H9 (cell line): ENCODE results near the gene PLAU. TPM values are rescaled to one million over a fixed set of nuclear protein-coding genes. Genes with fewer than 3 reads are reported as not detected.

Experiments used
- DNase-seq: peaks from one replicate; pipeline ENCODE4 v3.0.0-alpha.2; 2017
- H2AFZ ChIP-seq: one replicate; pipeline ENCODE4 v1.6.1; 2013; ENCODE audit warnings: mild to moderate bottlenecking, low read length, control low read depth, moderate library complexity
- H2AK5ac ChIP-seq: 2 replicates; pipeline ENCODE4 v1.6.1; 2013; ENCODE audit warnings: low read length, control low read depth, mixed read lengths; ENCODE audit not compliant: insufficient read length
- H2BK120ac ChIP-seq: one replicate; pipeline ENCODE4 v1.6.1; 2013; ENCODE audit warnings: low read depth, mild to moderate bottlenecking, low read length, control low read depth, inconsistent platforms; ENCODE audit not compliant: poor library complexity, severe bottlenecking
- H2BK12ac ChIP-seq: 2 replicates; pipeline ENCODE4 v1.6.1; 2013; ENCODE audit warnings: low read length, control low read depth, mixed read lengths, low read depth; ENCODE audit not compliant: insufficient read length
- H2BK15ac ChIP-seq: 2 replicates; pipeline ENCODE4 v1.6.1; 2013; ENCODE audit warnings: low read depth, low read length, control low read depth
- H2BK20ac ChIP-seq: one replicate; pipeline ENCODE4 v1.6.1; 2013; ENCODE audit warnings: low read depth, mild to moderate bottlenecking, low read length, control low read depth, inconsistent platforms; ENCODE audit not compliant: poor library complexity, severe bottlenecking
- H2BK5ac ChIP-seq: 2 replicates; pipeline ENCODE4 v1.6.1; 2013; ENCODE audit warnings: low read length, control low read depth, mixed read lengths; ENCODE audit not compliant: insufficient read length
- H3K14ac ChIP-seq: 2 replicates; pipeline ENCODE4 v1.6.1; 2013; ENCODE audit warnings: low read length, control low read depth; ENCODE audit not compliant: insufficient read depth
- H3K18ac ChIP-seq: 2 replicates; pipeline ENCODE4 v1.6.1; 2013; ENCODE audit warnings: low read depth, mild to moderate bottlenecking, mixed read lengths, low read length, control low read depth; ENCODE audit not compliant: insufficient read length
- H3K23ac ChIP-seq: 2 replicates; pipeline ENCODE4 v1.6.1; 2013; ENCODE audit warnings: low read length, control low read depth, mixed read lengths, low read depth; ENCODE audit not compliant: insufficient read length
- H3K23me2 ChIP-seq: 2 replicates; pipeline ENCODE4 v1.6.1; 2013; ENCODE audit warnings: low read depth, mild to moderate bottlenecking, mixed read lengths, low read length, control low read depth; ENCODE audit not compliant: insufficient read length, poor library complexity, severe bottlenecking
- H3K27ac ChIP-seq: 2 replicates; pipeline ENCODE4 v1.5.1; 2013; ENCODE audit warnings: low read length, control low read depth, mixed read lengths, low read depth; ENCODE audit not compliant: insufficient read length
- H3K27me3 ChIP-seq: 2 replicates; pipeline ENCODE4 v1.6.1; 2013; ENCODE audit warnings: low read length, control low read depth, inconsistent platforms; ENCODE audit not compliant: insufficient read depth
- H3K4ac ChIP-seq: 2 replicates; pipeline ENCODE4 v1.6.1; 2013; ENCODE audit warnings: low read depth, mild to moderate bottlenecking, control low read depth, inconsistent platforms, low read length, moderate library complexity
- H3K4me1 ChIP-seq: 2 replicates; pipeline ENCODE4 v1.6.1; 2013; ENCODE audit warnings: low read length, control low read depth, inconsistent platforms; ENCODE audit not compliant: insufficient read depth
- H3K4me2 ChIP-seq: 2 replicates; pipeline ENCODE4 v1.6.1; 2013; ENCODE audit warnings: low read length, control low read depth, mixed read lengths; ENCODE audit not compliant: insufficient read length, insufficient read depth
- H3K56ac ChIP-seq: 2 replicates; pipeline ENCODE4 v1.6.1; 2013; ENCODE audit warnings: low read depth, mild to moderate bottlenecking, mixed read lengths, low read length, control low read depth; ENCODE audit not compliant: insufficient read length
- H3K79me1 ChIP-seq: 2 replicates; pipeline ENCODE4 v1.6.1; 2013; ENCODE audit warnings: low read depth, mild to moderate bottlenecking, moderate library complexity, low read length, control low read depth, inconsistent platforms; ENCODE audit not compliant: insufficient read depth, poor library complexity, severe bottlenecking
- H3K79me2 ChIP-seq: 2 replicates; pipeline ENCODE4 v1.6.1; 2013; ENCODE audit warnings: low read length, control low read depth, inconsistent platforms; ENCODE audit not compliant: insufficient read depth
- H3K9ac ChIP-seq: 2 replicates; pipeline ENCODE4 v1.6.1; 2013; ENCODE audit warnings: low read length, control low read depth, mixed read lengths; ENCODE audit not compliant: insufficient read length; ENCODE audit errors: extremely low read depth
- H3K9me3 ChIP-seq: one replicate; pipeline ENCODE4 v1.6.1; 2013; ENCODE audit warnings: low read depth, low read length, inconsistent platforms; ENCODE audit not compliant: control insufficient read depth
- H3T11ph ChIP-seq: one replicate; pipeline ENCODE4 v1.6.1; 2013; ENCODE audit warnings: mild to moderate bottlenecking, low read length, control low read depth, inconsistent platforms
- H4K20me1 ChIP-seq: one replicate; pipeline ENCODE4 v1.6.1; 2013; ENCODE audit not compliant: control insufficient read depth, insufficient read length, insufficient read depth
- H4K5ac ChIP-seq: 2 replicates; pipeline ENCODE4 v1.6.1; 2013; ENCODE audit warnings: low read depth, mild to moderate bottlenecking, mixed read lengths, low read length, control low read depth; ENCODE audit not compliant: insufficient read length
- H4K8ac ChIP-seq: replicated peaks from 2 replicates; pipeline ENCODE4 v1.6.1; 2013; ENCODE audit warnings: low read length, control low read depth, mixed read lengths, low read depth; ENCODE audit not compliant: insufficient read length
- H4K91ac ChIP-seq: 2 replicates; pipeline ENCODE4 v1.6.1; 2013; ENCODE audit warnings: low read depth, mild to moderate bottlenecking, moderate library complexity, mixed read lengths, low read length, control low read depth; ENCODE audit not compliant: insufficient read length
- H3K27ac Mint-ChIP-seq, 3 experiments: 2 replicates in 2 of 3; 3 replicates in 1 of 3; pipeline ENCODE4 v1.8.0; 2020 to 2021; ENCODE audit warnings: mixed read lengths in 3 of 3, mild to moderate bottlenecking in 1 of 3, moderate library complexity in 1 of 3
- H3K27me3 Mint-ChIP-seq: 2 replicates; pipeline ENCODE4 v1.8.0; 2021; ENCODE audit warnings: low read depth, mild to moderate bottlenecking, moderate library complexity, mixed read lengths
- H3K36me3 Mint-ChIP-seq, 3 experiments: 2 replicates in 2 of 3; 3 replicates in 1 of 3; pipeline ENCODE4 v1.8.0; 2020 to 2021; ENCODE audit warnings: low read depth in 3 of 3, mixed read lengths in 3 of 3; ENCODE audit not compliant: insufficient read depth in 1 of 3
- H3K4me1 Mint-ChIP-seq, 2 experiments: 2 replicates each; pipeline ENCODE4 v1.8.0; 2020; ENCODE audit warnings: mixed read lengths in 2 of 2
- H3K4me3 Mint-ChIP-seq, 2 experiments: 2 replicates in 1 of 2; 3 replicates in 1 of 2; pipeline ENCODE4 v1.8.0; 2020 to 2021; ENCODE audit warnings: mild to moderate bottlenecking in 2 of 2, mixed read lengths in 2 of 2, moderate library complexity in 1 of 2
- H3K9me3 Mint-ChIP-seq, 2 experiments: 2 replicates in 1 of 2; 3 replicates in 1 of 2; pipeline ENCODE4 v1.8.0; 2020; ENCODE audit warnings: mild to moderate bottlenecking in 2 of 2, mixed read lengths in 2 of 2, moderate library complexity in 1 of 2
- CTCF ChIP-seq: fragments of 200-600 bp; sonication (generic); conservative IDR thresholded peaks from 3 replicates; pipeline ENCODE4 v1.8.0; 2021; ENCODE audit warnings: antibody characterized with exemption, mild to moderate bottlenecking
- WGBS: extraction: QIAGEN DNeasy Blood & Tissue Kit; methylation state at CpG from one replicate; pipeline ENCODE4 v1.1.7; 2013; ENCODE audit warnings: missing lambda C conversion rate, low lambda C conversion rate, mixed read lengths; ENCODE audit not compliant: insufficient read length; ENCODE audit errors: extremely low coverage; 5-methylcytosine and 5-hydroxymethylcytosine counted together
- total RNA-seq: library from RNA; stranded (reverse); gene quantifications from 2 replicates; pipeline ENCODE4 v1.2.1, GENCODE V29; 2021

The PLAU gene
- total RNA-seq, 1 experiment from 2014 or later = 15.0 TPM

- no peak for DNase-seq
- no peak overlapping the region for H2AFZ ChIP-seq
- H4K20me1 ChIP-seq = no peaks in the 10 kb centered on the region
- H2BK120ac ChIP-seq = no peak overlapping the region
- Mint-ChIP-seq H3K36me3 (no peaks in the 10 kb centered on the region), H3K27ac (peak overlapping the region in 1 of 3 experiments; percentile 38; a peak in 1 of 7 replicates), H3K4me3 (no peak overlapping the region), H3K9me3 (peaks cover 0 to 3% of the 10 kb centered on the region in 2 experiments; a peak in 2 of 5 replicates), H3K27me3 (peaks cover 4% of the 10 kb centered on the region; the same call in 1 of the 2 replicates), H3K4me1 (peaks cover 2 to 3% of the 10 kb centered on the region in 2 experiments; a peak in 1 of 4 replicates)
- H2BK15ac ChIP-seq = no peak overlapping the region
- no peak overlapping the region for H3K9ac ChIP-seq
- WGBS = no CpG with 5 or more reads among the region's 2 CpGs
- H3K56ac ChIP-seq = no peak overlapping the region
- H4K8ac ChIP-seq = no peak overlapping the region
- H2BK5ac ChIP-seq = no peak overlapping the region
- H2BK20ac ChIP-seq = no peak overlapping the region
- H3K27me3 ChIP-seq = no peaks in the 10 kb centered on the region
- no peak overlapping the region for H3K4me2 ChIP-seq
- no peak overlapping the region for H4K5ac ChIP-seq
- no peak overlapping the region for H3K14ac ChIP-seq
- no peak overlapping the region for H2BK12ac ChIP-seq
- H3K9me3 ChIP-seq = no peaks in the 10 kb centered on the region
- H2AK5ac ChIP-seq = no peak overlapping the region
- TF ChIP-seq CTCF = no peak
- H3K79me1 ChIP-seq = no peaks in the 10 kb centered on the region
- H3K23me2 ChIP-seq = no peaks in the 10 kb centered on the region
- H3T11ph ChIP-seq = no peak overlapping the region
- H3K4me1 ChIP-seq = 0 out of 2 replicates have a peak, but pooled peaks cover 3% of the 10 kb centered on the region
- no peak overlapping the region for H3K18ac ChIP-seq
- no peaks in the 10 kb centered on the region for H3K79me2 ChIP-seq
- no peak overlapping the region for H3K4ac ChIP-seq
- no peak overlapping the region for H4K91ac ChIP-seq
- no peak overlapping the region for H3K23ac ChIP-seq
- no peak overlapping the region for H3K27ac ChIP-seq
These were observed 12.1 kb upstream of the PLAU start for GRCh38 chr10:73898730-73899410.
